H1 (cell line): ENCODE data around the gene GNAL.

Source experiments
- BRCA1 ChIP-seq: IDR thresholded peaks from 2 replicates; pipeline ENCODE4 v1.6.1; 2012; ENCODE audit warnings: low read depth, low read length, improper control_type of control experiment
- CBX5 ChIP-seq: fragments of 300-800, 300-1000 bp; sonication (generic); IDR thresholded peaks from 2 replicates; pipeline ENCODE4 v1.7.1; 2016; ENCODE audit warnings: antibody characterized with exemption, low read length, low read depth
- CTCF ChIP-seq, 3 experiments: IDR thresholded peaks; 1 replicate in 2 of 3; 2 replicates in 1 of 3; pipeline versions ENCODE4 v1.5.1 to v1.6.1; 2011; ENCODE audit warnings: low read length in 3 of 3, mild to moderate bottlenecking in 3 of 3, inconsistent platforms in 2 of 3, low read depth in 1 of 3, moderate library complexity in 1 of 3; ENCODE audit not compliant: insufficient read depth in 1 of 3; ENCODE audit errors: control extremely low read depth in 1 of 3
- EGR1 ChIP-seq: IDR thresholded peaks from 2 replicates; pipeline ENCODE4 v1.6.1; 2011; ENCODE audit warnings: low read depth, low read length, borderline replicate concordance
- EP300 ChIP-seq, 2 experiments: IDR thresholded peaks; 1 replicate in 1 of 2; 2 replicates in 1 of 2; pipeline ENCODE4 v1.6.1; 2011 to 2012; ENCODE audit warnings: low read depth in 2 of 2, low read length in 2 of 2, mild to moderate bottlenecking in 2 of 2, borderline replicate concordance in 1 of 2, inconsistent platforms in 1 of 2, moderate library complexity in 1 of 2
- POLR2A ChIP-seq, 2 experiments: IDR thresholded peaks; 1 replicate in 1 of 2; 2 replicates in 1 of 2; pipeline ENCODE4 v1.6.1; 2011; ENCODE audit warnings: low read depth in 2 of 2, low read length in 2 of 2, mild to moderate bottlenecking in 2 of 2; ENCODE audit errors: control extremely low read depth in 1 of 2
- POLR2AphosphoS5 ChIP-seq: IDR thresholded peaks from 2 replicates; pipeline ENCODE4 v1.6.1; 2011; ENCODE audit warnings: low read depth, low read length
- RAD21 ChIP-seq, 2 experiments: IDR thresholded peaks in 1 of 2; conservative IDR thresholded peaks in 1 of 2; 2 replicates each; pipeline ENCODE4 v1.6.1; 2011; ENCODE audit warnings: low read depth in 2 of 2, low read length in 2 of 2, improper control_type of control experiment in 1 of 2, inconsistent platforms in 1 of 2, mild to moderate bottlenecking in 1 of 2, moderate library complexity in 1 of 2
- SUZ12 ChIP-seq: fragments of 200-600 bp; sonication (generic); IDR thresholded peaks from 2 replicates; pipeline ENCODE4 v1.6.1; 2012; ENCODE audit warnings: mild to moderate bottlenecking, inconsistent platforms, low read length, moderate library complexity, mixed read lengths

- TF ChIP-seq EP300 (IDR thresholded peaks at IDR 0.05; ENCODE audit: borderline replicate concordance in 1 of 2, low read depth in 2 of 2, low read length in 2 of 2) (no peak), CTCF (IDR thresholded peaks at IDR 0.05; ENCODE audit: control extremely low read depth in 1 of 3, insufficient read depth in 1 of 3, low read depth in 1 of 3, low read length in 3 of 3) (no peak), RAD21 (IDR thresholded peaks at IDR 0.05 in 1 of 2, conservative IDR thresholded peaks at IDR 0.05 in 1 of 2; ENCODE audit: low read depth in 2 of 2, low read length in 2 of 2) (no peak), SUZ12 (no peak), CBX5 (no peak), POLR2AphosphoS5 (no peak), EGR1 (no peak), POLR2A (IDR thresholded peaks at IDR 0.05; ENCODE audit: control extremely low read depth in 1 of 2, low read depth in 2 of 2, low read length in 2 of 2) (no peak), BRCA1 (no peak)
Measured at GRCh38 chr18:11739893-11740292, 50.8 kb downstream of the GNAL start.
